ENCODE measurements around the gene KCNIP2. TPM values are rescaled to one million over a fixed set of nuclear protein-coding genes. Genes with fewer than 3 reads are reported as not detected.

The KCNIP2 gene
- total and polyA plus RNA-seq, 4 donors, result 0.18 to 2.0 (median 0.72) TPM

- TF ChIP-seq HNF4A (conservative IDR thresholded peaks at IDR 0.05), result no peak
- no peak for TF ChIP-seq FOXA1 (IDR thresholded peaks at IDR 0.05)
- no peak for TF ChIP-seq YY1 (IDR thresholded peaks at IDR 0.05)
These were observed 36.0 kb upstream of the KCNIP2 start (continued) for GRCh38 chr10:101879456-101880231.

- Histone ChIP-seq H3K9me3 (ENCODE audit: control insufficient read depth in 4 of 4, low read length in 3 of 4) (no peaks in the 10 kb centered on the region), H3K4me1 (ENCODE audit: control insufficient read depth in 4 of 4, insufficient read depth in 4 of 4, low read length in 3 of 4) (no peaks in the 10 kb centered on the region), H3K27ac (ENCODE audit: low read depth in 1 of 2, low read length in 2 of 2) (no peak overlapping the region), H3K27me3 (ENCODE audit: control insufficient read depth in 4 of 4, insufficient read depth in 4 of 4, low read length in 3 of 4) (no peaks in the 10 kb centered on the region), H3K4me3 (ENCODE audit: low read depth in 1 of 3, low read length in 3 of 3) (no peak overlapping the region), H3K36me3 (ENCODE audit: control insufficient read depth in 4 of 4, insufficient read depth in 3 of 4, low read depth in 1 of 4, low read length in 3 of 4) (no peaks in the 10 kb centered on the region), H3K9ac (ENCODE audit: low read depth in 1 of 2, low read length in 2 of 2) (no peak overlapping the region)
- 85% methylated on average over 3 of the region's 3 CpGs for WGBS
- TF ChIP-seq EGR1 (IDR thresholded peaks at IDR 0.05; ENCODE audit: low read depth in 2 of 2), result no peak
- TF ChIP-seq ATF3 (IDR thresholded peaks at IDR 0.05), result no peak
- TF ChIP-seq SP1 (IDR thresholded peaks at IDR 0.05), result no peak
- TF ChIP-seq MAX (IDR thresholded peaks at IDR 0.05), result no peak
- no peak for TF ChIP-seq YY1 (IDR thresholded peaks at IDR 0.05)
- no peak for TF ChIP-seq CTCF (IDR thresholded peaks at IDR 0.05; ENCODE audit: low read depth, low read length, missing input control)
- no peak for TF ChIP-seq TAF1 (conservative IDR thresholded peaks at IDR 0.05)
- no peak for TF ChIP-seq HNF4A (conservative IDR thresholded peaks at IDR 0.05)
- TF ChIP-seq RAD21 (IDR thresholded peaks at IDR 0.05), result no peak
- TF ChIP-seq GABPA (IDR thresholded peaks at IDR 0.05 in 1 of 2, conservative IDR thresholded peaks at IDR 0.05 in 1 of 2), result no peak
- TF ChIP-seq FOXA2 (IDR thresholded peaks at IDR 0.05), result no peak
- no peak for TF ChIP-seq REST (IDR thresholded peaks at IDR 0.05)
- TF ChIP-seq FOXA1 (IDR thresholded peaks at IDR 0.05), result no peak
- TF ChIP-seq JUND (IDR thresholded peaks at IDR 0.05), result no peak
- TF ChIP-seq RXRA (IDR thresholded peaks at IDR 0.05), result no peak
- TF ChIP-seq ZBTB33 (IDR thresholded peaks at IDR 0.05), result no peak
- TF ChIP-seq NR2F2 (IDR thresholded peaks at IDR 0.05), result no peak
- TF ChIP-seq HNF4G (IDR thresholded peaks at IDR 0.05), result no peak
- DNase-seq (ENCODE audit: low spot score), result no peak
These were observed 35.3 kb upstream of the KCNIP2 start for GRCh38 chr10:101878869-101879268.

All from liver (tissue), 9 donors.